ENCODE data around the gene STK11IP. TPM values are rescaled to one million over a fixed set of nuclear protein-coding genes. Genes with fewer than 3 reads are reported as not detected.

STK11IP gene
- total RNA-seq, 1 donor from 2014 or later, result 47.7 TPM

DNA sequence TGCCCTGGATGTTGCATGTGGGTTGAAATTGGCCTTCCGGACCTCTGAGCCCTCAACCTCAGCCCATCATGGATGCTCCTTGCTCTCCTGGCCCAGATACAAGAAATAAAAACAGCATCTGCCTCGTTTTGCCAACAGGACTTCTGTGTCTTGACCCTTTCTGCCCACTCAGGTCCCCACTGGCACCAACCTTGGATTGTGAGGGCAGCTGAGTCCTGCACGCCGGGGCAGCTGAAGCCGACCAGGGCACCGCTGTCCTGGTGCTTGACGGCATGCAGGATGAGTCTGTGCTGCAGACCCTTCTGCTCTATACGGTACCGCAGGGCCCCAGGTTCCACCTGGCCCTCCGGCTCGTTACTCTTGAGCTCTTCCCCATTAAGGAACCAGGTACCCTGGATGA is 31.0 kb upstream of the STK11IP start:
- peaks cover 20% of the 10 kb centered on the region for H3K4me1 Mint-ChIP-seq
- TF ChIP-seq, protein P1, sequence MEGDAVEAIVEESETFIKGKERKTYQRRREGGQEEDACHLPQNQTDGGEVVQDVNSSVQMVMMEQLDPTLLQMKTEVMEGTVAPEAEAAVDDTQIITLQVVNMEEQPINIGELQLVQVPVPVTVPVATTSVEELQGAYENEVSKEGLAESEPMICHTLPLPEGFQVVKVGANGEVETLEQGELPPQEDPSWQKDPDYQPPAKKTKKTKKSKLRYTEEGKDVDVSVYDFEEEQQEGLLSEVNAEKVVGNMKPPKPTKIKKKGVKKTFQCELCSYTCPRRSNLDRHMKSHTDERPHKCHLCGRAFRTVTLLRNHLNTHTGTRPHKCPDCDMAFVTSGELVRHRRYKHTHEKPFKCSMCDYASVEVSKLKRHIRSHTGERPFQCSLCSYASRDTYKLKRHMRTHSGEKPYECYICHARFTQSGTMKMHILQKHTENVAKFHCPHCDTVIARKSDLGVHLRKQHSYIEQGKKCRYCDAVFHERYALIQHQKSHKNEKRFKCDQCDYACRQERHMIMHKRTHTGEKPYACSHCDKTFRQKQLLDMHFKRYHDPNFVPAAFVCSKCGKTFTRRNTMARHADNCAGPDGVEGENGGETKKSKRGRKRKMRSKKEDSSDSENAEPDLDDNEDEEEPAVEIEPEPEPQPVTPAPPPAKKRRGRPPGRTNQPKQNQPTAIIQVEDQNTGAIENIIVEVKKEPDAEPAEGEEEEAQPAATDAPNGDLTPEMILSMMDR (IDR thresholded peaks at IDR 0.05; ENCODE audit: unreplicated experiment), result no peak
- H3K27ac Mint-ChIP-seq, result no peak overlapping the region
- H3K4me3 Mint-ChIP-seq, result no peak overlapping the region
- no peaks in the 10 kb centered on the region for H3K9me3 Mint-ChIP-seq
- no peaks in the 10 kb centered on the region for H3K27me3 Mint-ChIP-seq (ENCODE audit: low read depth)
- H3K36me3 Mint-ChIP-seq, result peaks cover 30% of the 10 kb centered on the region
- no peak for DNase-seq (ENCODE audit: low spot score in 2 of 2, unreplicated experiment in 2 of 2)

DNA sequence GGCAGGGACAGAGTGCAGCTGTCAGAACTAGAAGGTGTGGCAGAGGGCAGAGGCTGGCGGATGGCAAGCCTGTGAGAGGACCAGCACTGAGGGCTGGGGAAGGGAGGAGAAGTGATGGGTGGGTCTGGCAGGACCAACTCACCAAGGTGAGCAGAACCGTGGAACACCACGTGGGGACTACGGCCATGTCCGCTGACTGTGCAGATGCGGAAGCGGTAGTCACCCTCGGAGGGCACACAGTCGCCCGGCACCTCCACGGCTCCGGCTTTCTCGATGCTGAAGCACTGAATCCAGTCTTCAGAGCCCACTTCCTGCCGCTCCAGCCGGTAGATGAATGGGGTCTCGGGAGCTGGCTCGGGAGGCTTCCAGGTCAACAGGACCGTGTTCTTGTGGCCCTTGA is 30.5 kb upstream of the STK11IP start:
- Mint-ChIP-seq H3K4me1 (peaks cover 22% of the 10 kb centered on the region), H3K36me3 (peaks cover 30% of the 10 kb centered on the region), H3K9me3 (no peaks in the 10 kb centered on the region), H3K4me3 (no peak overlapping the region), H3K27ac (no peak overlapping the region), H3K27me3 (ENCODE audit: low read depth) (no peaks in the 10 kb centered on the region)
- DNase-seq (ENCODE audit: low spot score in 2 of 2, unreplicated experiment in 2 of 2), result no peak
- TF ChIP-seq, protein P1 (IDR thresholded peaks at IDR 0.05; ENCODE audit: unreplicated experiment), result no peak

GRCh38 chr2:219567791-219568361 is 29.8 kb upstream of the STK11IP start:
- Mint-ChIP-seq H3K36me3 (peaks cover 27% of the 10 kb centered on the region), H3K27ac (no peak overlapping the region), H3K4me1 (peaks cover 23% of the 10 kb centered on the region), H3K27me3 (ENCODE audit: low read depth) (no peaks in the 10 kb centered on the region), H3K4me3 (no peak overlapping the region), H3K9me3 (no peaks in the 10 kb centered on the region)
- TF ChIP-seq, protein P1 (IDR thresholded peaks at IDR 0.05; ENCODE audit: unreplicated experiment), result no peak
- DNase-seq (ENCODE audit: low spot score in 2 of 2, unreplicated experiment in 2 of 2), result no peak

GRCh38 chr2:219569041-219569440 is 28.6 kb upstream of the STK11IP start:
- no peak for DNase-seq (ENCODE audit: low spot score in 2 of 2, unreplicated experiment in 2 of 2)
- Mint-ChIP-seq H3K36me3 (peaks cover 26% of the 10 kb centered on the region), H3K27me3 (ENCODE audit: low read depth) (no peaks in the 10 kb centered on the region), H3K4me3 (peak overlapping the region; percentile 77), H3K27ac (peak overlapping the region; percentile 85), H3K9me3 (no peaks in the 10 kb centered on the region), H3K4me1 (peaks cover 26% of the 10 kb centered on the region)
- TF ChIP-seq, protein P1 (IDR thresholded peaks at IDR 0.05; ENCODE audit: unreplicated experiment), result no peak

DNA sequence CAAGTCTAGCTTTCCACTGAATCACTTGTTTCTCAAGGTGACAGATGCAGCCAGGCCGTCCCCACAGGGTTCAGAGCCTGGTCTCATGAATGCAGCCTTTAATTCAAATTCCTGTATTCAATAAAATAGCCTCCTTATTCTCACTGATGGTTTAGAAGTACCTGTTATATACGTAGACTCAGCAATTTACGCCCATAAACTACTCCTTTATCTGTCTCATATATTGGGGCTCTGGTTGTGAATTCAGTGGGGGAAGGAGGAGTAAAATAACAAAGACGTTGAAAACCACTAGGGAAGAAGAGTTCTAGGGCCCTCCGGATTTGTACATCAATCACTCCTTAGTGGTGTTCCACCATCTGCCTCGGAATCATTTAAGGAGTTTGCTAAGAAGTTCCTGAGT is 28.0 kb upstream of the STK11IP start:
- peaks cover 22% of the 10 kb centered on the region for H3K36me3 Mint-ChIP-seq
- TF ChIP-seq, protein P1 (IDR thresholded peaks at IDR 0.05; ENCODE audit: unreplicated experiment), result no peak
- H3K4me3 Mint-ChIP-seq, result peak overlapping the region; percentile 77
- DNase-seq (ENCODE audit: low spot score in 2 of 2, unreplicated experiment in 2 of 2), result no peak
- H3K27ac Mint-ChIP-seq, result peak overlapping the region; percentile 85
- H3K4me1 Mint-ChIP-seq, result peaks cover 26% of the 10 kb centered on the region
- H3K27me3 Mint-ChIP-seq (ENCODE audit: low read depth), result no peaks in the 10 kb centered on the region
- no peaks in the 10 kb centered on the region for H3K9me3 Mint-ChIP-seq

Measured in mesothelial cell of epicardium (in vitro differentiated cells).